Ovary (tissue), 9 donors: ENCODE data around the gene NDUFS4. TPM values are rescaled to one million over a fixed set of nuclear protein-coding genes. Genes with fewer than 3 reads are reported as not detected.
A peak's percentile ranks its signal among the peaks of the same experiment; 100 is the strongest.

ENCODE experiments used
- DNase-seq, 5 donors: peaks; one replicate each; pipeline ENCODE4 v3.0.0-alpha.2; 2019 to 2020
- H3K27ac ChIP-seq, 2 donors: fragments of 200-600 bp; one replicate each; pipeline versions ENCODE4 v1.5.1 to v1.8.0; 2019 to 2022
- H3K27me3 ChIP-seq: fragments of 200-600 bp; one replicate; pipeline ENCODE4 v1.8.0; 2022
- H3K36me3 ChIP-seq: fragments of 200-600 bp; sonication (generic); one replicate; pipeline ENCODE4 v1.5.1; 2019
- H3K4me1 ChIP-seq: one replicate; pipeline ENCODE4 v1.8.1; 2013; ENCODE audit warnings: mild to moderate bottlenecking, moderate library complexity; ENCODE audit not compliant: insufficient read depth
- H3K4me3 ChIP-seq: fragments of 200-600 bp; sonication (generic); one replicate; pipeline ENCODE4 v1.5.1; 2017
- H3K9me3 ChIP-seq, 2 donors: fragments of 200-600 bp in 1 of 2; sonication (generic) in 1 of 2; one replicate each; pipeline versions ENCODE4 v1.5.1 to v1.8.1; 2013 to 2019; ENCODE audit warnings: mild to moderate bottlenecking in 1 of 2, moderate library complexity in 1 of 2
- EP300 ChIP-seq: sonication (generic); formaldehyde crosslinking; IDR thresholded peaks from one replicate; pipeline ENCODE4 v1.6.1; 2017; ENCODE audit warnings: antibody characterized with exemption
- POLR2A ChIP-seq: fragments of 450-650 bp; IDR thresholded peaks from one replicate; pipeline ENCODE4 v1.6.1; 2017; ENCODE audit warnings: antibody characterized with exemption, mild to moderate bottlenecking, moderate library complexity
- WGBS, 3 donors: extraction: QIAGEN DNeasy Blood & Tissue Kit in 1 of 3; methylation state at CpG; one replicate each; pipeline versions ENCODE4 v1.1.5 to v1.1.7; 2013 to 2017; 5-methylcytosine and 5-hydroxymethylcytosine counted together
- intact Hi-C, 4 donors: fragments of 100-400 bp; cut with DNase I; formaldehyde crosslinking; loops; one replicate each; pipeline versions ENCODE4 v1.11.0 to v1.15.1; 2022 to 2023
- polyA plus RNA-seq, 2 donors: library from polyadenylated mRNA; stranded (reverse); fragments of 200-250 nt in 1 of 2; fragments of 350-450 nt in 1 of 2; fragmentation: Illumina TruSeq in 1 of 2; extraction: RNeasy Lipid Tissue Mini Kit (QIAGEN cat#74804) in 1 of 2; gene quantifications; one replicate each; pipeline ENCODE4 v1.2.3, GENCODE V29; 2013 to 2014
- total RNA-seq, 7 donors: library from RNA; depleted of rRNA in 2 of 7; stranded (reverse); fragments of >200 nt in 2 of 7; fragmentation: NEBNext Ultra II Directional in 3 of 7; extraction: Animal tissue kit (Norgen Biotek cat#: 25700) in 3 of 7; gene quantifications; one replicate each; pipeline versions ENCODE4 v1.1.0 to v1.2.4, GENCODE V29; 2016 to 2023
- TF ChIP-seq, protein P1 (sequence below), 3 donors: fragments of 450-650 bp in 2 of 3; fragments of 200-600 bp in 1 of 3; IDR thresholded peaks; one replicate each; pipeline versions ENCODE4 v1.5.1 to v1.8.0; 2016 to 2022; ENCODE audit warnings: antibody characterized with exemption in 3 of 3, mild to moderate bottlenecking in 1 of 3
- donor health status: DM: no; HTN: no; CAD: no; lungs with moderate emphysema.
- donor health status: DM: no; HTN: no; CAD: no.
- donor health status: Bipolar disorder and iron deficiency.
- donor health status: DM: yes; HTN: yes; CAD: no.
- donor health status: DM: no; HTN: no; CAD: no.
- donor health status: DM: yes; HTN: yes; CAD: no.

NDUFS4 gene
- total and polyA plus RNA-seq, 9 donors = 75.1 to 145 (median 101) TPM

DNA sequence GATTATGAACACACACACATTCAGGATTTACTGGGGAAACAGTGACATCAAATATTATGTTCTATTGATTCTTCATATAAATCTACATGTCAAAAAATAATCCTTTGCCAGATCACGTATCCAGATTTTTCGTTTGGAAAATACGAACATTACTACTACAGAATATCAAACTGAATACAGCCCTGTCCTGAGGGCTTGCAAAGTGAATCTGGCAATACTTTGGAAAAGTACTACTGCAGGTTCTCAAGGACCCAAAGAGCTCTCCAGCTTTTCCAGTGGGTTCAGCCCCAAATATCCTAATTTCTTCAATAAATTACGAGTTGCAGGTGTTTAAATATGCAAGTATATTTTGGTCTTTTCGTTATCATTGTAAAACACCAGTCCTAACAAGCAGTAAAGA lies 411 bp upstream of the NDUFS4 start:
- no peaks in the 10 kb centered on the region for H3K27me3 ChIP-seq
- no peak overlapping the region for H3K27ac ChIP-seq
- no peaks in the 10 kb centered on the region for H3K36me3 ChIP-seq
- H3K4me3 ChIP-seq = peak overlapping the region; percentile 83
- DNase-seq = no peak
- peaks cover 4% of the 10 kb centered on the region for H3K4me1 ChIP-seq
- intact Hi-C loops = loop anchor here in 1 of 4 donors (10.0 kb wide), 1 partner anchor 75 kb away; the partner anchor contains the start of gene FST
- TF ChIP-seq EP300 = no peak
- no peak for TF ChIP-seq POLR2A
- TF ChIP-seq, protein P1, sequence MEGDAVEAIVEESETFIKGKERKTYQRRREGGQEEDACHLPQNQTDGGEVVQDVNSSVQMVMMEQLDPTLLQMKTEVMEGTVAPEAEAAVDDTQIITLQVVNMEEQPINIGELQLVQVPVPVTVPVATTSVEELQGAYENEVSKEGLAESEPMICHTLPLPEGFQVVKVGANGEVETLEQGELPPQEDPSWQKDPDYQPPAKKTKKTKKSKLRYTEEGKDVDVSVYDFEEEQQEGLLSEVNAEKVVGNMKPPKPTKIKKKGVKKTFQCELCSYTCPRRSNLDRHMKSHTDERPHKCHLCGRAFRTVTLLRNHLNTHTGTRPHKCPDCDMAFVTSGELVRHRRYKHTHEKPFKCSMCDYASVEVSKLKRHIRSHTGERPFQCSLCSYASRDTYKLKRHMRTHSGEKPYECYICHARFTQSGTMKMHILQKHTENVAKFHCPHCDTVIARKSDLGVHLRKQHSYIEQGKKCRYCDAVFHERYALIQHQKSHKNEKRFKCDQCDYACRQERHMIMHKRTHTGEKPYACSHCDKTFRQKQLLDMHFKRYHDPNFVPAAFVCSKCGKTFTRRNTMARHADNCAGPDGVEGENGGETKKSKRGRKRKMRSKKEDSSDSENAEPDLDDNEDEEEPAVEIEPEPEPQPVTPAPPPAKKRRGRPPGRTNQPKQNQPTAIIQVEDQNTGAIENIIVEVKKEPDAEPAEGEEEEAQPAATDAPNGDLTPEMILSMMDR (IDR thresholded peaks at IDR 0.05) = no peak
- no peaks in the 10 kb centered on the region for H3K9me3 ChIP-seq
- 6% methylated on average over 5 of the region's 5 CpGs for WGBS, 3 donors

GRCh38 chr5:53568401-53568800 lies 8.0 kb downstream of the NDUFS4 start:
- no peak overlapping the region for H3K27ac ChIP-seq
- peaks cover 2% of the 10 kb centered on the region for H3K4me1 ChIP-seq
- no peaks in the 10 kb centered on the region for H3K9me3 ChIP-seq
- DNase-seq = no peak
- no peaks in the 10 kb centered on the region for H3K36me3 ChIP-seq
- H3K27me3 ChIP-seq = no peaks in the 10 kb centered on the region
- TF ChIP-seq EP300 = no peak
- TF ChIP-seq POLR2A = no peak
- TF ChIP-seq, protein P1 (IDR thresholded peaks at IDR 0.05) = no peak
- intact Hi-C loops = loop anchor here in 1 of 4 donors (10.0 kb wide), 1 partner anchor 84 kb away; the partner anchor contains the start of gene FST
- no peak overlapping the region for H3K4me3 ChIP-seq

GRCh38 chr5:53568871-53569270 lies 8.4 kb downstream of the NDUFS4 start:
- H3K36me3 ChIP-seq = no peaks in the 10 kb centered on the region
- no peak for DNase-seq
- WGBS, 3 donors = 72 to 82% (median 78%) methylated on average over 1 of the region's 1 CpG
- no peaks in the 10 kb centered on the region for H3K9me3 ChIP-seq
- intact Hi-C loops = loop anchor here in 1 of 4 donors (10.0 kb wide), 1 partner anchor 84 kb away; the partner anchor contains the start of gene FST
- no peaks in the 10 kb centered on the region for H3K27me3 ChIP-seq
- no peak overlapping the region for H3K27ac ChIP-seq
- TF ChIP-seq EP300 (no peak), POLR2A (no peak)
- TF ChIP-seq, protein P1 (IDR thresholded peaks at IDR 0.05) = no peak
- peaks cover 2% of the 10 kb centered on the region for H3K4me1 ChIP-seq
- H3K4me3 ChIP-seq = no peak overlapping the region

DNA sequence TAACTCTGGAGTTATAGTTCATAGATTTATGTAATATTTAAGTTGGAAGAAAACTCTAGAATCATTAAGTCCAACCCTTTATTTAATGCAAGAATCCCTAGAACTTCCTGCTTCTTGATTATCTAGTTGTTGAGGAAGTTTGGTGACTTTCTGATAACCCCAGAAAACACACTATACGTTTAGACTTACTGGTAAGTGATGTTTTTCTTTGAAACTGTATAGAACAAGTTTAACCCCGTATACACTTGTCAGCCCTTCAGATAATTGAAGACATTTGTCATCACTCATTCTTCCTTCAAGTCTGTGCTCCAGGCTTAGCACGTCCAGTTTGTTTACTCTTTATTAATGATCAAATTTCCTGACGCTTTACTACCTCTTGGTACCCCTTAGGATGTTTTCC lies 9.0 kb downstream of the NDUFS4 start:
- H3K27ac ChIP-seq = no peak overlapping the region
- H3K4me1 ChIP-seq = peaks cover 1% of the 10 kb centered on the region
- no peaks in the 10 kb centered on the region for H3K9me3 ChIP-seq
- WGBS, 3 donors = 66 to 74% (median 67%) methylated on average over 4 of the region's 4 CpGs
- intact Hi-C loops = loop anchor here in 1 of 4 donors (10.0 kb wide), 1 partner anchor 85 kb away; the partner anchor contains the start of gene FST
- DNase-seq = no peak
- H3K27me3 ChIP-seq = no peaks in the 10 kb centered on the region
- no peak overlapping the region for H3K4me3 ChIP-seq
- H3K36me3 ChIP-seq = no peaks in the 10 kb centered on the region
- TF ChIP-seq POLR2A (no peak), EP300 (no peak)
- TF ChIP-seq, protein P1 (IDR thresholded peaks at IDR 0.05) = no peak
